ENCODE results near the gene SLC35B1. TPM values are rescaled to one million over a fixed set of nuclear protein-coding genes. Genes with fewer than 3 reads are reported as not detected.

The SLC35B1 gene
- total RNA-seq, 1 donor from 2014 or later = 84.3 TPM

- Mint-ChIP-seq H3K36me3 (ENCODE audit: low read depth, unreplicated experiment) (no peaks in the 10 kb centered on the region), H3K27me3 (ENCODE audit: unreplicated experiment) (no peaks in the 10 kb centered on the region), H3K9me3 (ENCODE audit: unreplicated experiment) (no peaks in the 10 kb centered on the region), H3K27ac (ENCODE audit: unreplicated experiment) (no peak overlapping the region), H3K4me3 (ENCODE audit: unreplicated experiment) (no peak overlapping the region), H3K4me1 (ENCODE audit: unreplicated experiment) (no peaks in the 10 kb centered on the region)
- DNase-seq (ENCODE audit: low spot score) = no peak
- TF ChIP-seq CTCF (IDR thresholded peaks at IDR 0.05; ENCODE audit: unreplicated experiment) = no peak
Measured at GRCh38 chr17:49753959-49754391, 46.2 kb upstream of the SLC35B1 start.

- Mint-ChIP-seq H3K27ac (ENCODE audit: unreplicated experiment) (no peak overlapping the region), H3K4me3 (ENCODE audit: unreplicated experiment) (no peak overlapping the region), H3K36me3 (ENCODE audit: low read depth, unreplicated experiment) (no peaks in the 10 kb centered on the region), H3K4me1 (ENCODE audit: unreplicated experiment) (peaks cover under 1% of the 10 kb centered on the region), H3K27me3 (ENCODE audit: unreplicated experiment) (no peaks in the 10 kb centered on the region), H3K9me3 (ENCODE audit: unreplicated experiment) (no peaks in the 10 kb centered on the region)
- TF ChIP-seq CTCF (IDR thresholded peaks at IDR 0.05; ENCODE audit: unreplicated experiment) = no peak
- DNase-seq (ENCODE audit: low spot score) = no peak
Measured at GRCh38 chr17:49752508-49752907, 44.7 kb upstream of the SLC35B1 start.

GRCh38 chr17:49749730-49750129, 42.0 kb upstream of the SLC35B1 start:
- H3K9me3 Mint-ChIP-seq (ENCODE audit: unreplicated experiment) = no peaks in the 10 kb centered on the region
- H3K27ac Mint-ChIP-seq (ENCODE audit: unreplicated experiment) = no peak overlapping the region
- H3K27me3 Mint-ChIP-seq (ENCODE audit: unreplicated experiment) = no peaks in the 10 kb centered on the region
- H3K4me3 Mint-ChIP-seq (ENCODE audit: unreplicated experiment) = no peak overlapping the region
- no peak for DNase-seq (ENCODE audit: low spot score)
- H3K4me1 Mint-ChIP-seq (ENCODE audit: unreplicated experiment) = peaks cover 11% of the 10 kb centered on the region
- H3K36me3 Mint-ChIP-seq (ENCODE audit: low read depth, unreplicated experiment) = no peaks in the 10 kb centered on the region
- TF ChIP-seq CTCF (IDR thresholded peaks at IDR 0.05; ENCODE audit: unreplicated experiment) = no peak

GRCh38 chr17:49748791-49749190, 41.0 kb upstream of the SLC35B1 start:
- Mint-ChIP-seq H3K4me3 (ENCODE audit: unreplicated experiment) (no peak overlapping the region), H3K9me3 (ENCODE audit: unreplicated experiment) (no peaks in the 10 kb centered on the region), H3K4me1 (ENCODE audit: unreplicated experiment) (peaks cover 11% of the 10 kb centered on the region), H3K36me3 (ENCODE audit: low read depth, unreplicated experiment) (no peaks in the 10 kb centered on the region), H3K27ac (ENCODE audit: unreplicated experiment) (no peak overlapping the region), H3K27me3 (ENCODE audit: unreplicated experiment) (no peaks in the 10 kb centered on the region)
- no peak for TF ChIP-seq CTCF (IDR thresholded peaks at IDR 0.05; ENCODE audit: unreplicated experiment)
- DNase-seq (ENCODE audit: low spot score) = no peak

GRCh38 chr17:49748223-49748622, 40.5 kb upstream of the SLC35B1 start:
- no peak overlapping the region for H3K27ac Mint-ChIP-seq (ENCODE audit: unreplicated experiment)
- TF ChIP-seq CTCF (IDR thresholded peaks at IDR 0.05; ENCODE audit: unreplicated experiment) = no peak
- H3K27me3 Mint-ChIP-seq (ENCODE audit: unreplicated experiment) = no peaks in the 10 kb centered on the region
- peaks cover 11% of the 10 kb centered on the region for H3K4me1 Mint-ChIP-seq (ENCODE audit: unreplicated experiment)
- no peak for DNase-seq (ENCODE audit: low spot score)
- H3K4me3 Mint-ChIP-seq (ENCODE audit: unreplicated experiment) = no peak overlapping the region
- no peaks in the 10 kb centered on the region for H3K9me3 Mint-ChIP-seq (ENCODE audit: unreplicated experiment)
- no peaks in the 10 kb centered on the region for H3K36me3 Mint-ChIP-seq (ENCODE audit: low read depth, unreplicated experiment)

All from endothelial cell (in vitro differentiated cells).